Tibial nerve (tissue), 4 donors: Measurements from ENCODE around the gene DNAH14.

Source experiments
- EP300 ChIP-seq, 2 donors: sonication (generic); formaldehyde crosslinking; IDR thresholded peaks; one replicate each; pipeline ENCODE4 v1.6.1; 2017; ENCODE audit warnings: antibody characterized with exemption in 2 of 2, mild to moderate bottlenecking in 1 of 2
- POLR2A ChIP-seq, 2 donors: fragments of 450-650 bp; IDR thresholded peaks; one replicate each; pipeline ENCODE4 v1.6.1; 2017; ENCODE audit warnings: antibody characterized with exemption in 2 of 2, mild to moderate bottlenecking in 2 of 2, moderate library complexity in 2 of 2
- TF ChIP-seq, protein P1 (sequence below), 5 experiments: fragments of 200-600 bp in 3 of 5; fragments of 450-650 bp in 2 of 5; sonication (generic) in 3 of 5; IDR thresholded peaks; one replicate each; pipeline ENCODE4 v1.5.1; 2016 to 2019; ENCODE audit warnings: antibody characterized with exemption in 5 of 5, mild to moderate bottlenecking in 3 of 5, moderate library complexity in 2 of 5

DNA sequence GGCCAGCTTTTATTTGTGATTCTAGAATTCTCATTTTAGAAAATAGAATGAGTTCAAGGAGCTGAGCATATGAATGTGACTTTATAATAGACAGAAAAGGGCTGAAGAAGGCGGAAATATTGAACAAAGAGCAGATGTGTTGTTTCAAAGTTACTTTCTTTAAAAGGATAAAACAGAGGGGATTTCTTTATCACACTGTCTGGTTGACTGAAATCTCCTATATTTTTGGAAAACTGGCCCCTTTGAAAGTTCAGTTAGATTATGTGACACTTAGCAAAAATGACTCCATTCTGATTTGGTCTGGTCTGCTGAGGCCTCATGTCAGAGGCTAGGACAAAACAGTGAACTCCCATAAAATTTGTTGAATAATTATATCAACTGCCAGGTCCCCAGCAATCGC is 46.4 kb upstream of the DNAH14 start:
- TF ChIP-seq, protein P1, sequence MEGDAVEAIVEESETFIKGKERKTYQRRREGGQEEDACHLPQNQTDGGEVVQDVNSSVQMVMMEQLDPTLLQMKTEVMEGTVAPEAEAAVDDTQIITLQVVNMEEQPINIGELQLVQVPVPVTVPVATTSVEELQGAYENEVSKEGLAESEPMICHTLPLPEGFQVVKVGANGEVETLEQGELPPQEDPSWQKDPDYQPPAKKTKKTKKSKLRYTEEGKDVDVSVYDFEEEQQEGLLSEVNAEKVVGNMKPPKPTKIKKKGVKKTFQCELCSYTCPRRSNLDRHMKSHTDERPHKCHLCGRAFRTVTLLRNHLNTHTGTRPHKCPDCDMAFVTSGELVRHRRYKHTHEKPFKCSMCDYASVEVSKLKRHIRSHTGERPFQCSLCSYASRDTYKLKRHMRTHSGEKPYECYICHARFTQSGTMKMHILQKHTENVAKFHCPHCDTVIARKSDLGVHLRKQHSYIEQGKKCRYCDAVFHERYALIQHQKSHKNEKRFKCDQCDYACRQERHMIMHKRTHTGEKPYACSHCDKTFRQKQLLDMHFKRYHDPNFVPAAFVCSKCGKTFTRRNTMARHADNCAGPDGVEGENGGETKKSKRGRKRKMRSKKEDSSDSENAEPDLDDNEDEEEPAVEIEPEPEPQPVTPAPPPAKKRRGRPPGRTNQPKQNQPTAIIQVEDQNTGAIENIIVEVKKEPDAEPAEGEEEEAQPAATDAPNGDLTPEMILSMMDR (IDR thresholded peaks at IDR 0.05): no peak
- no peak for TF ChIP-seq EP300 (IDR thresholded peaks at IDR 0.05)
- TF ChIP-seq POLR2A (IDR thresholded peaks at IDR 0.05): no peak
